ENCODE measurements around the gene DDX5.
"Not testable (repeated sequence)": the region's sequence is repeated elsewhere in the genome, so short reads cannot be mapped to it uniquely, and the experiment has no call there.

DDX5 gene

DNA sequence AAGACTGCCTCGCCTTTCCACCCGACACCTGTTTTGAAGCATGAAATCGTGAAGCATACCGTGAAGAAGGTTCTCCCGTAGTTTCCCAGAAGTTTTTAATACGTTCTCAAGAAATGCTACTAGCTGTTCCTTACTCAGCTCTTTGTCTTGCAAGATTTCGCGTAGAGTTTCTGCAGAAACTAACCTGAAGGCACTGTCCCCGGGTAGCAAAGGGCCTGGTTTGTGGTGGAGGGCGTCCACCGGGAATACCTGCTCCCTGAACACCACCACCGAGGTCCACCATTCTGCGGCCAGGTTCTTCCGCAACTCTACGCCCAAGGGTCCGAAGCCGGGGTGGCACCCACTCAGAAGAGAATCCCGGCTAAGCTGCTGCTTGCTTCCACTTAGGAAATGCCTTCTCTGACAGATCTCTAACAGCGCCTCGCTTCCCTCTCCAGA, 9.7 kb downstream of the DDX5 start:
- ATAC-seq = no peak
- no peak for TF ChIP-seq ZC3H10 (CRISPR knock-in tag; IDR thresholded peaks at IDR 0.05)
- no peak for TF ChIP-seq OSR1 (CRISPR knock-in tag; IDR thresholded peaks at IDR 0.05)

GRCh38 chr17:64495300-64495699, 10.8 kb downstream of the DDX5 start:
- ATAC-seq = not testable (repeated sequence)

DNA sequence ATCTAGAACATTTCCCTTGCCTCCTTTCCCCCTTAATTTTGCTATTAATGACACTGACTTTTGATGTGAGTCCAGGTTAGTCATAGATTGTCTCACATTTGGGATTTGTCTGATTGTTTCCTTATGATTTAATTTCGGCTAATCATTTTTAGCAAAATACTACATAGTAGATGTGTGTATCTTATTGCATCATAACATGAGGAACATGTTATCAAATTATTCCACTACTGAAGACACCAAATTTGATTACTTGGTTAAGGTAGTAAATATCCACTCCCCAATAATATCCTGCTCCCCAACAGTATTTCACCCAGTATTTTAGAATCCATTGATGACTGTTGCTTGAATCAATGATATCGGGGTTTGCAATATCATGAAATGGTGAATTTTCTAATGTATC, 12.0 kb downstream of the DDX5 start:
- ATAC-seq = no peak
- TF ChIP-seq, protein P1, sequence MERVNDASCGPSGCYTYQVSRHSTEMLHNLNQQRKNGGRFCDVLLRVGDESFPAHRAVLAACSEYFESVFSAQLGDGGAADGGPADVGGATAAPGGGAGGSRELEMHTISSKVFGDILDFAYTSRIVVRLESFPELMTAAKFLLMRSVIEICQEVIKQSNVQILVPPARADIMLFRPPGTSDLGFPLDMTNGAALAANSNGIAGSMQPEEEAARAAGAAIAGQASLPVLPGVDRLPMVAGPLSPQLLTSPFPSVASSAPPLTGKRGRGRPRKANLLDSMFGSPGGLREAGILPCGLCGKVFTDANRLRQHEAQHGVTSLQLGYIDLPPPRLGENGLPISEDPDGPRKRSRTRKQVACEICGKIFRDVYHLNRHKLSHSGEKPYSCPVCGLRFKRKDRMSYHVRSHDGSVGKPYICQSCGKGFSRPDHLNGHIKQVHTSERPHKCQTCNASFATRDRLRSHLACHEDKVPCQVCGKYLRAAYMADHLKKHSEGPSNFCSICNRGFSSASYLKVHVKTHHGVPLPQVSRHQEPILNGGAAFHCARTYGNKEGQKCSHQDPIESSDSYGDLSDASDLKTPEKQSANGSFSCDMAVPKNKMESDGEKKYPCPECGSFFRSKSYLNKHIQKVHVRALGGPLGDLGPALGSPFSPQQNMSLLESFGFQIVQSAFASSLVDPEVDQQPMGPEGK (CRISPR knock-in tag; IDR thresholded peaks at IDR 0.05; ENCODE audit: borderline replicate concordance) = no peak
- TF ChIP-seq RARB (CRISPR knock-in tag; IDR thresholded peaks at IDR 0.05) = no peak
- TF ChIP-seq ZFP3 (CRISPR knock-in tag; IDR thresholded peaks at IDR 0.05) = no peak
- TF ChIP-seq, protein P2, sequence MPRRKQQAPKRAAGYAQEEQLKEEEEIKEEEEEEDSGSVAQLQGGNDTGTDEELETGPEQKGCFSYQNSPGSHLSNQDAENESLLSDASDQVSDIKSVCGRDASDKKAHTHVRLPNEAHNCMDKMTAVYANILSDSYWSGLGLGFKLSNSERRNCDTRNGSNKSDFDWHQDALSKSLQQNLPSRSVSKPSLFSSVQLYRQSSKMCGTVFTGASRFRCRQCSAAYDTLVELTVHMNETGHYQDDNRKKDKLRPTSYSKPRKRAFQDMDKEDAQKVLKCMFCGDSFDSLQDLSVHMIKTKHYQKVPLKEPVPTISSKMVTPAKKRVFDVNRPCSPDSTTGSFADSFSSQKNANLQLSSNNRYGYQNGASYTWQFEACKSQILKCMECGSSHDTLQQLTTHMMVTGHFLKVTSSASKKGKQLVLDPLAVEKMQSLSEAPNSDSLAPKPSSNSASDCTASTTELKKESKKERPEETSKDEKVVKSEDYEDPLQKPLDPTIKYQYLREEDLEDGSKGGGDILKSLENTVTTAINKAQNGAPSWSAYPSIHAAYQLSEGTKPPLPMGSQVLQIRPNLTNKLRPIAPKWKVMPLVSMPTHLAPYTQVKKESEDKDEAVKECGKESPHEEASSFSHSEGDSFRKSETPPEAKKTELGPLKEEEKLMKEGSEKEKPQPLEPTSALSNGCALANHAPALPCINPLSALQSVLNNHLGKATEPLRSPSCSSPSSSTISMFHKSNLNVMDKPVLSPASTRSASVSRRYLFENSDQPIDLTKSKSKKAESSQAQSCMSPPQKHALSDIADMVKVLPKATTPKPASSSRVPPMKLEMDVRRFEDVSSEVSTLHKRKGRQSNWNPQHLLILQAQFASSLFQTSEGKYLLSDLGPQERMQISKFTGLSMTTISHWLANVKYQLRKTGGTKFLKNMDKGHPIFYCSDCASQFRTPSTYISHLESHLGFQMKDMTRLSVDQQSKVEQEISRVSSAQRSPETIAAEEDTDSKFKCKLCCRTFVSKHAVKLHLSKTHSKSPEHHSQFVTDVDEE (CRISPR knock-in tag; IDR thresholded peaks at IDR 0.05) = no peak
- TF ChIP-seq ISL1 (CRISPR knock-in tag; IDR thresholded peaks at IDR 0.05) = no peak
- TF ChIP-seq, protein P3, sequence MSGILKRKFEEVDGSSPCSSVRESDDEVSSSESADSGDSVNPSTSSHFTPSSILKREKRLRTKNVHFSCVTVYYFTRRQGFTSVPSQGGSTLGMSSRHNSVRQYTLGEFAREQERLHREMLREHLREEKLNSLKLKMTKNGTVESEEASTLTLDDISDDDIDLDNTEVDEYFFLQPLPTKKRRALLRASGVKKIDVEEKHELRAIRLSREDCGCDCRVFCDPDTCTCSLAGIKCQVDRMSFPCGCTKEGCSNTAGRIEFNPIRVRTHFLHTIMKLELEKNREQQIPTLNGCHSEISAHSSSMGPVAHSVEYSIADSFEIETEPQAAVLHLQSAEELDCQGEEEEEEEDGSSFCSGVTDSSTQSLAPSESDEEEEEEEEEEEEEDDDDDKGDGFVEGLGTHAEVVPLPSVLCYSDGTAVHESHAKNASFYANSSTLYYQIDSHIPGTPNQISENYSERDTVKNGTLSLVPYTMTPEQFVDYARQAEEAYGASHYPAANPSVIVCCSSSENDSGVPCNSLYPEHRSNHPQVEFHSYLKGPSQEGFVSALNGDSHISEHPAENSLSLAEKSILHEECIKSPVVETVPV (CRISPR knock-in tag; IDR thresholded peaks at IDR 0.05) = no peak
- no peak for TF ChIP-seq ZC3H10 (CRISPR knock-in tag; IDR thresholded peaks at IDR 0.05)
- TF ChIP-seq ZFP30 (CRISPR knock-in tag; IDR thresholded peaks at IDR 0.05) = no peak
- no peak for TF ChIP-seq OSR1 (CRISPR knock-in tag; IDR thresholded peaks at IDR 0.05)
- TF ChIP-seq CSDC2 (CRISPR knock-in tag; IDR thresholded peaks at IDR 0.05) = no peak
- no peak for TF ChIP-seq TCF4 (CRISPR knock-in tag; IDR thresholded peaks at IDR 0.05; ENCODE audit: borderline replicate concordance)
- TF ChIP-seq PPARA (CRISPR knock-in tag; IDR thresholded peaks at IDR 0.05; ENCODE audit: borderline replicate concordance) = no peak
- TF ChIP-seq ZNF70 (CRISPR knock-in tag; IDR thresholded peaks at IDR 0.05) = no peak

- ATAC-seq = no peak
- TF ChIP-seq, protein P4, sequence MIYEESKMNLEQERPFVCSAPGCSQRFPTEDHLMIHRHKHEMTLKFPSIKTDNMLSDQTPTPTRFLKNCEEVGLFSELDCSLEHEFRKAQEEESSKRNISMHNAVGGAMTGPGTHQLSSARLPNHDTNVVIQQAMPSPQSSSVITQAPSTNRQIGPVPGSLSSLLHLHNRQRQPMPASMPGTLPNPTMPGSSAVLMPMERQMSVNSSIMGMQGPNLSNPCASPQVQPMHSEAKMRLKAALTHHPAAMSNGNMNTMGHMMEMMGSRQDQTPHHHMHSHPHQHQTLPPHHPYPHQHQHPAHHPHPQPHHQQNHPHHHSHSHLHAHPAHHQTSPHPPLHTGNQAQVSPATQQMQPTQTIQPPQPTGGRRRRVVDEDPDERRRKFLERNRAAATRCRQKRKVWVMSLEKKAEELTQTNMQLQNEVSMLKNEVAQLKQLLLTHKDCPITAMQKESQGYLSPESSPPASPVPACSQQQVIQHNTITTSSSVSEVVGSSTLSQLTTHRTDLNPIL (CRISPR knock-in tag; IDR thresholded peaks at IDR 0.05; ENCODE audit: low read depth) = no peak
- TF ChIP-seq TOX (CRISPR knock-in tag; IDR thresholded peaks at IDR 0.05; ENCODE audit: borderline replicate concordance) (no peak), ZNF565 (CRISPR knock-in tag; conservative IDR thresholded peaks at IDR 0.05; ENCODE audit: low read depth) (no peak), ISL1 (CRISPR knock-in tag; IDR thresholded peaks at IDR 0.05) (no peak), BACH2 (CRISPR knock-in tag; IDR thresholded peaks at IDR 0.05; ENCODE audit: borderline replicate concordance) (no peak), ZNF8 (CRISPR knock-in tag; IDR thresholded peaks at IDR 0.05) (no peak), ARNTL (CRISPR knock-in tag; IDR thresholded peaks at IDR 0.05; ENCODE audit: borderline replicate concordance, low read depth) (no peak), CSDC2 (CRISPR knock-in tag; IDR thresholded peaks at IDR 0.05) (no peak), ZFP30 (CRISPR knock-in tag; IDR thresholded peaks at IDR 0.05) (no peak), POU6F1 (CRISPR knock-in tag; IDR thresholded peaks at IDR 0.05; ENCODE audit: borderline replicate concordance, low read depth) (no peak), ESRRG (CRISPR knock-in tag; IDR thresholded peaks at IDR 0.05) (no peak), OSR1 (CRISPR knock-in tag; IDR thresholded peaks at IDR 0.05) (no peak), TCF4 (CRISPR knock-in tag; IDR thresholded peaks at IDR 0.05; ENCODE audit: borderline replicate concordance) (no peak), GLIS3 (CRISPR knock-in tag; IDR thresholded peaks at IDR 0.05) (no peak), RARB (CRISPR knock-in tag; IDR thresholded peaks at IDR 0.05) (no peak), SNAI2 (CRISPR knock-in tag; IDR thresholded peaks at IDR 0.05) (no peak)
- TF ChIP-seq, protein P1 (CRISPR knock-in tag; IDR thresholded peaks at IDR 0.05; ENCODE audit: borderline replicate concordance) = no peak
Observed at GRCh38 chr17:64492481-64493109, 13.5 kb downstream of the DDX5 start.
